Skeletal muscle tissue (tissue), 4 donors: Measurements from ENCODE around the gene JAZF1. TPM values are rescaled to one million over a fixed set of nuclear protein-coding genes. Genes with fewer than 3 reads are reported as not detected.

ENCODE experiments used
- H3K27ac ChIP-seq: one replicate; pipeline ENCODE4 v1.7.0; 2013; ENCODE audit warnings: mild to moderate bottlenecking, low read depth, low read length, inconsistent platforms
- H3K27me3 ChIP-seq, 3 donors: one replicate each; pipeline ENCODE4 v1.7.0; 2013; ENCODE audit warnings: low read length in 3 of 3; ENCODE audit not compliant: control insufficient read depth in 3 of 3, insufficient read depth in 3 of 3
- H3K36me3 ChIP-seq, 3 donors: one replicate each; pipeline ENCODE4 v1.7.0; 2013; ENCODE audit warnings: low read length in 3 of 3; ENCODE audit not compliant: control insufficient read depth in 3 of 3, insufficient read depth in 3 of 3
- H3K4me1 ChIP-seq, 3 donors: one replicate each; pipeline ENCODE4 v1.7.0; 2013; ENCODE audit warnings: low read length in 3 of 3, mild to moderate bottlenecking in 3 of 3; ENCODE audit not compliant: control insufficient read depth in 3 of 3, insufficient read depth in 3 of 3
- H3K4me3 ChIP-seq, 3 donors: one replicate each; pipeline ENCODE4 v1.7.0; 2013; ENCODE audit warnings: low read length in 3 of 3
- H3K9ac ChIP-seq, 3 donors: one replicate each; pipeline ENCODE4 v1.7.0; 2013; ENCODE audit warnings: low read length in 3 of 3, mild to moderate bottlenecking in 3 of 3, moderate library complexity in 2 of 3, low read depth in 1 of 3
- H3K9me3 ChIP-seq, 3 donors: one replicate each; pipeline ENCODE4 v1.7.0; 2013; ENCODE audit warnings: low read length in 3 of 3; ENCODE audit not compliant: control insufficient read depth in 3 of 3
- total RNA-seq: library from RNA; depleted of rRNA; stranded (reverse); fragments of >200 nt; gene quantifications from one replicate; pipeline ENCODE4 v1.2.3, GENCODE V29; 2014
- donor health status: Osteomylitis.

Gene JAZF1
- total RNA-seq, 1 donor from 2014 or later, result 7.3 TPM

GRCh38 chr7:27964820-27965219, 215.8 kb downstream of the JAZF1 start:
- Histone ChIP-seq H3K27ac (no peak overlapping the region), H3K4me3 (no peak overlapping the region), H3K27me3 (no peaks in the 10 kb centered on the region), H3K4me1 (no peaks in the 10 kb centered on the region), H3K9me3 (no peaks in the 10 kb centered on the region), H3K36me3 (no peaks in the 10 kb centered on the region), H3K9ac (no peak overlapping the region)

GRCh38 chr7:27963056-27963455, 217.5 kb downstream of the JAZF1 start:
- Histone ChIP-seq H3K9ac (no peak overlapping the region), H3K36me3 (no peaks in the 10 kb centered on the region), H3K4me1 (no peaks in the 10 kb centered on the region), H3K27me3 (no peaks in the 10 kb centered on the region), H3K9me3 (no peaks in the 10 kb centered on the region), H3K27ac (no peak overlapping the region), H3K4me3 (no peak overlapping the region)

GRCh38 chr7:27962273-27962672, 218.3 kb downstream of the JAZF1 start:
- Histone ChIP-seq H3K36me3 (no peaks in the 10 kb centered on the region), H3K27me3 (no peaks in the 10 kb centered on the region), H3K4me3 (no peak overlapping the region), H3K4me1 (no peaks in the 10 kb centered on the region), H3K9ac (no peak overlapping the region), H3K27ac (no peak overlapping the region), H3K9me3 (no peaks in the 10 kb centered on the region)

- Histone ChIP-seq H3K9ac (no peak overlapping the region), H3K9me3 (no peaks in the 10 kb centered on the region), H3K27ac (no peak overlapping the region), H3K4me3 (no peak overlapping the region), H3K36me3 (no peaks in the 10 kb centered on the region), H3K4me1 (no peaks in the 10 kb centered on the region), H3K27me3 (no peaks in the 10 kb centered on the region)
Measured at GRCh38 chr7:27961255-27961654, 219.3 kb downstream of the JAZF1 start.

- Histone ChIP-seq H3K36me3 (no peaks in the 10 kb centered on the region), H3K27ac (no peak overlapping the region), H3K4me3 (no peak overlapping the region), H3K9ac (no peak overlapping the region), H3K4me1 (no peaks in the 10 kb centered on the region), H3K9me3 (no peaks in the 10 kb centered on the region), H3K27me3 (no peaks in the 10 kb centered on the region)
Measured at GRCh38 chr7:27960415-27960814, 220.2 kb downstream of the JAZF1 start.

- Histone ChIP-seq H3K9ac (no peak overlapping the region), H3K9me3 (no peaks in the 10 kb centered on the region), H3K4me3 (no peak overlapping the region), H3K27me3 (no peaks in the 10 kb centered on the region), H3K27ac (no peak overlapping the region), H3K4me1 (no peaks in the 10 kb centered on the region), H3K36me3 (no peaks in the 10 kb centered on the region)
Measured at GRCh38 chr7:27958933-27959548, 221.6 kb downstream of the JAZF1 start.

- Histone ChIP-seq H3K9ac (no peak overlapping the region), H3K36me3 (no peaks in the 10 kb centered on the region), H3K27me3 (no peaks in the 10 kb centered on the region), H3K4me1 (peaks cover 2 to 6% (median 5%) of the 10 kb centered on the region in 3 donors), H3K9me3 (no peaks in the 10 kb centered on the region), H3K27ac (no peak overlapping the region), H3K4me3 (no peak overlapping the region)
Measured at GRCh38 chr7:27955596-27955995, 225.0 kb downstream of the JAZF1 start.

- Histone ChIP-seq H3K9ac (no peak overlapping the region), H3K9me3 (no peaks in the 10 kb centered on the region), H3K4me1 (peaks cover 2 to 6% (median 5%) of the 10 kb centered on the region in 3 donors), H3K36me3 (no peaks in the 10 kb centered on the region), H3K4me3 (no peak overlapping the region), H3K27me3 (no peaks in the 10 kb centered on the region), H3K27ac (no peak overlapping the region)
Measured at GRCh38 chr7:27955011-27955410, 225.6 kb downstream of the JAZF1 start.

- Histone ChIP-seq H3K4me1 (peaks cover 2 to 10% (median 5%) of the 10 kb centered on the region in 3 donors), H3K36me3 (no peaks in the 10 kb centered on the region), H3K9me3 (no peaks in the 10 kb centered on the region), H3K4me3 (no peak overlapping the region), H3K27me3 (no peaks in the 10 kb centered on the region), H3K9ac (no peak overlapping the region), H3K27ac (no peak overlapping the region)
Measured at GRCh38 chr7:27953777-27954176, 226.8 kb downstream of the JAZF1 start.

- H3K27ac ChIP-seq, result no peak overlapping the region
- H3K9me3 ChIP-seq, result no peaks in the 10 kb centered on the region
- H3K9ac ChIP-seq, result no peak overlapping the region
- no peaks in the 10 kb centered on the region for H3K27me3 ChIP-seq
- H3K4me3 ChIP-seq, result no peak overlapping the region
- H3K4me1 ChIP-seq, result peaks cover 2 to 10% (median 5%) of the 10 kb centered on the region in 3 donors
- H3K36me3 ChIP-seq, result no peaks in the 10 kb centered on the region
Measured at GRCh38 chr7:27953361-27953760, 227.2 kb downstream of the JAZF1 start.
